ENCODE data around the gene PLEKHB1.

DNA sequence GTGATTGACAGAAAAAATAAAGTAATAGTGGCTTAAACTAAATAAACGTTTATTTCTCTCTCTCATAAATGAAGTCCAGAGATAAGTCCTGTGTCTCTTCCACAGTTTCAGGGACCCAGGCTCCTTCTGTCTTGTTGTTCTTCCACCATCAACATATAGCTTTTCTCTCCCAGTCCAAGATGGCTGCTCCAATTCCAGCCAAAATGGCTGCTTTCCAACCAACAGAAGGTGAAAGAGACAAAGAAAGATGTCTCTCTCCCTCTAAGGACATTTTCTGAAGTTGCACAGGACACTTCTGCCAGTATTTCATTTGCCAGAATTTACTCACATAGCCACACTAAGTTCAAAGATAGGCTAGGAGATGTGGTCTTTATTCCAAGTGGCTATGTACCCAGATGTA lies 9.4 kb upstream of the PLEKHB1 start:
- TF ChIP-seq, protein P1, sequence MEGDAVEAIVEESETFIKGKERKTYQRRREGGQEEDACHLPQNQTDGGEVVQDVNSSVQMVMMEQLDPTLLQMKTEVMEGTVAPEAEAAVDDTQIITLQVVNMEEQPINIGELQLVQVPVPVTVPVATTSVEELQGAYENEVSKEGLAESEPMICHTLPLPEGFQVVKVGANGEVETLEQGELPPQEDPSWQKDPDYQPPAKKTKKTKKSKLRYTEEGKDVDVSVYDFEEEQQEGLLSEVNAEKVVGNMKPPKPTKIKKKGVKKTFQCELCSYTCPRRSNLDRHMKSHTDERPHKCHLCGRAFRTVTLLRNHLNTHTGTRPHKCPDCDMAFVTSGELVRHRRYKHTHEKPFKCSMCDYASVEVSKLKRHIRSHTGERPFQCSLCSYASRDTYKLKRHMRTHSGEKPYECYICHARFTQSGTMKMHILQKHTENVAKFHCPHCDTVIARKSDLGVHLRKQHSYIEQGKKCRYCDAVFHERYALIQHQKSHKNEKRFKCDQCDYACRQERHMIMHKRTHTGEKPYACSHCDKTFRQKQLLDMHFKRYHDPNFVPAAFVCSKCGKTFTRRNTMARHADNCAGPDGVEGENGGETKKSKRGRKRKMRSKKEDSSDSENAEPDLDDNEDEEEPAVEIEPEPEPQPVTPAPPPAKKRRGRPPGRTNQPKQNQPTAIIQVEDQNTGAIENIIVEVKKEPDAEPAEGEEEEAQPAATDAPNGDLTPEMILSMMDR (IDR thresholded peaks at IDR 0.05), result no peak
- TF ChIP-seq POLR2A (IDR thresholded peaks at IDR 0.05), result no peak
